Glutamatergic neuron (in vitro differentiated cells): ENCODE measurements around the gene CC2D2A. TPM values are rescaled to one million over a fixed set of nuclear protein-coding genes. Genes with fewer than 3 reads are reported as not detected.

ENCODE experiments used
- DNase-seq: peaks from one replicate; pipeline ENCODE4 v3.0.0; 2022
- H3K27ac Mint-ChIP-seq: one replicate; pipeline ENCODE4 v1.8.0; 2020; ENCODE audit warnings: mild to moderate bottlenecking, mixed read lengths, inconsistent platforms; ENCODE audit not compliant: unreplicated experiment
- H3K27me3 Mint-ChIP-seq: one replicate; pipeline ENCODE4 v1.8.0; 2020; ENCODE audit warnings: mild to moderate bottlenecking, moderate library complexity, mixed read lengths, inconsistent platforms; ENCODE audit not compliant: unreplicated experiment
- H3K36me3 Mint-ChIP-seq: one replicate; pipeline ENCODE4 v1.8.0; 2020; ENCODE audit warnings: mild to moderate bottlenecking, mixed read lengths, inconsistent platforms; ENCODE audit not compliant: unreplicated experiment
- H3K4me1 Mint-ChIP-seq: one replicate; pipeline ENCODE4 v1.8.0; 2020; ENCODE audit warnings: mild to moderate bottlenecking, low read depth, mixed read lengths, inconsistent platforms; ENCODE audit not compliant: unreplicated experiment
- H3K4me3 Mint-ChIP-seq: one replicate; pipeline ENCODE4 v1.8.0; 2020; ENCODE audit warnings: mild to moderate bottlenecking, mixed read lengths, inconsistent platforms; ENCODE audit not compliant: unreplicated experiment
- H3K9me3 Mint-ChIP-seq: one replicate; pipeline ENCODE4 v1.8.0; 2020; ENCODE audit warnings: mild to moderate bottlenecking, moderate library complexity, mixed read lengths, inconsistent platforms; ENCODE audit not compliant: unreplicated experiment
- CTCF ChIP-seq: fragments of 200-600 bp; sonication (generic); IDR thresholded peaks from one replicate; pipeline ENCODE4 v1.5.0; 2021; ENCODE audit not compliant: partially characterized antibody, unreplicated experiment
- total RNA-seq: library from RNA; stranded (reverse); fragmentation: NEBNext Ultra II Directional; extraction: Animal tissue kit (Norgen Biotek cat#: 25700); gene quantifications from one replicate; pipeline ENCODE4 v1.2.1, GENCODE V29; 2021; ENCODE audit not compliant: unreplicated experiment

Gene CC2D2A
- total RNA-seq, 1 donor from 2014 or later, result 13.3 TPM

- no peaks in the 10 kb centered on the region for H3K9me3 Mint-ChIP-seq
- H3K36me3 Mint-ChIP-seq, result no peaks in the 10 kb centered on the region
- TF ChIP-seq CTCF, result no peak
- no peak overlapping the region for H3K27ac Mint-ChIP-seq
- DNase-seq, result no peak
- H3K27me3 Mint-ChIP-seq, result no peaks in the 10 kb centered on the region
- H3K4me1 Mint-ChIP-seq, result peaks cover 8% of the 10 kb centered on the region
- no peak overlapping the region for H3K4me3 Mint-ChIP-seq
Measured at GRCh38 chr4:15451181-15451865, 18.4 kb upstream of the CC2D2A start.

GRCh38 chr4:15451866-15452765, 17.6 kb upstream of the CC2D2A start:
- Mint-ChIP-seq H3K36me3 (no peaks in the 10 kb centered on the region), H3K27me3 (no peaks in the 10 kb centered on the region), H3K4me1 (peaks cover 8% of the 10 kb centered on the region), H3K4me3 (no peak overlapping the region), H3K9me3 (no peaks in the 10 kb centered on the region), H3K27ac (no peak overlapping the region)
- DNase-seq, result no peak
- TF ChIP-seq CTCF, result no peak

GRCh38 chr4:15455290-15455689, 14.4 kb upstream of the CC2D2A start:
- Mint-ChIP-seq H3K36me3 (no peaks in the 10 kb centered on the region), H3K4me1 (peaks cover 8% of the 10 kb centered on the region), H3K27ac (no peak overlapping the region), H3K4me3 (no peak overlapping the region), H3K9me3 (no peaks in the 10 kb centered on the region), H3K27me3 (no peaks in the 10 kb centered on the region)
- no peak for TF ChIP-seq CTCF
- no peak for DNase-seq

GRCh38 chr4:15457406-15458201, 12.1 kb upstream of the CC2D2A start:
- Mint-ChIP-seq H3K36me3 (no peaks in the 10 kb centered on the region), H3K27ac (no peak overlapping the region), H3K4me3 (no peak overlapping the region), H3K9me3 (no peaks in the 10 kb centered on the region), H3K4me1 (peaks cover 8% of the 10 kb centered on the region), H3K27me3 (no peaks in the 10 kb centered on the region)
- DNase-seq, result no peak
- TF ChIP-seq CTCF, result peak; percentile 87
